NCI-H345 treated with DMSO at 0.1 percent for 48 hours (cell line): Measurements from ENCODE around the gene HLF.
A peak's percentile ranks its signal among the peaks of the same experiment; 100 is the strongest.

ENCODE experiments used
- DNase-seq: peaks from one replicate; lab custom pipeline; 2025; ENCODE audit not compliant: unreplicated experiment; lab: John Stamatoyannopoulos, UW

HLF gene

DNA sequence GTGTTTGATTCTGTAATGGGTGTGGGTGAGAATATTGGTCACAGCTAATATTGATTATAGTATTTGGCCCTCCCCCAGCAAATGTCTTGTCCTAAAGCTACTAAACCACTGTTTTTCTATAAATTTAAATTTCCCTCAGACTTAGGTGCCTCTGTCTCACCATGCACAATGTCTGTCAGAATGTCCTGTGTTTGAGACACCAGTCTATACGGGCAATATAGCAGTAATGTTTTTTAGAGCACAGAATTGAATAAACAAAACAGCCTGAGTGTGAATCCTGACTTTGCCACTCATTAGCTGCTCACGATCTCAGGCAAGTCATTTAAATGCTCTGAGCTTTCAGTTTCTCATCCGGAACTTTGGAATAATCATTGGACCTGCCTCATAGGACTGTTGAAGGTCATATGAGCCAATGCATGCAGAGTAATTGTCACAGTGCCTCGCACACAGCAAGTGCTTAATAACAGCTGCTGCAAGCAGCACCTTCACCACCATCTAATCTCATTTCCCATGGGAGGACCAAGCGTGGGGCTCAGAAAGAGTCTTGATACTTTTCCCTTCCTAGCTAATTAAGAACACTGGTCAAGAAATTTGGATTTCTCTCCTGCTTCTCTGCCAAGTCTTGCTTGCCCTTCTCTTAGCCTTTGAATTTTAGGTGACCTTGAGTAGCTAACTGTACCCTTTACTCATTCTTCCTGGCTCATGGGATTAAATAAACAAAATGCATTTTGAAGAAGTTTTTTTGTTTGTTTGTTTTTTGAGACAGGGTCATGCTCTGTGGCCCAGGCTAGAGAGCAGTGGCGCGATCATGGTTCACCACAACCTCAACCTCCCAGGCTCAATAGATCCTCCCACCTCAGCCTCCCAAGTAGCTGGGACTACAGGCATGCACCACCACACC, 9.8 kb downstream of the HLF start:
- DNase-seq: no peak

DNA sequence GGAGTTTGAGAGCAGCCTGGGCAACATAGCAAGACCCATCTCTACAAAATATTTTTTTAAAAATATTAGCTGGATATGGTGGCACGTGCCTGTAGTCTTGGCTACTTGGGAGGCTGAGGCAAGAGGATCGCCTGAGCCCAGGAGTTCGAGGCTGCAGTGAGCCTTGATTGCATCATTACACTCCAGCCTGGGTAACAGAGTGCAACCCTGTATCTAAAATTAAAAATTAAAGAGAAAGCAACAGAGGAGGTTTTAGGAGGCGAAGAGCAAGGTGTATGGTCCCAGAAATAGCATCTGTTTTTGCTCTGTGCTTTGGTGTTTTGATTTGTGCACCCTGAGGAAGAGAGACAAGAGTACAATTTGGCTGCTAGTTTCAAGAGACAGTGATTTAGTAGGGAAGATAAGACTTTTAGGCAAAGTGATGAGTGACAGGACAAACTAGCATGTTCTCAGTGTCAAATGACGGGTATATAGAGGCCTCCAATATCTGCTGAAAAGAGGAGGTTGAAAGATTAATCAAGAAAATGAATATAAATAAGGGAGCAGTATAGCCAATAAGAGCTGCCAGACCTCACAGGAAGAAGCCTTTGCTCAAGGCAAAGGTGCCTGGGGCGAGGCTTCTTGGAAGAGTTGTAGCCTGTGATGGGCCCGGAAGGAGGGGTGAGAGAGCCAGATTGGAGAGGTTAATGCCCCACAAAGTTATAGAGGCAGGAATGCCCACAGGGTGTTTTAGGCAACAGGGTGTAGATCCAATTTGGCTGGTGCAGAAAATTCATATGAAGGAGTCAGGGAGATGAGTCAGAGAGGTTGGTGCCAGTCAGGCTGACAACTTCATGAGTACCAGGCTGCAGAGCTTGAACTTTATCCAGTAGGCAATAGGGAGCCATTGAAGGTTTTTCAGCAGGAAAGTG, 11.4 kb downstream of the HLF start:
- DNase-seq: no peak

DNA sequence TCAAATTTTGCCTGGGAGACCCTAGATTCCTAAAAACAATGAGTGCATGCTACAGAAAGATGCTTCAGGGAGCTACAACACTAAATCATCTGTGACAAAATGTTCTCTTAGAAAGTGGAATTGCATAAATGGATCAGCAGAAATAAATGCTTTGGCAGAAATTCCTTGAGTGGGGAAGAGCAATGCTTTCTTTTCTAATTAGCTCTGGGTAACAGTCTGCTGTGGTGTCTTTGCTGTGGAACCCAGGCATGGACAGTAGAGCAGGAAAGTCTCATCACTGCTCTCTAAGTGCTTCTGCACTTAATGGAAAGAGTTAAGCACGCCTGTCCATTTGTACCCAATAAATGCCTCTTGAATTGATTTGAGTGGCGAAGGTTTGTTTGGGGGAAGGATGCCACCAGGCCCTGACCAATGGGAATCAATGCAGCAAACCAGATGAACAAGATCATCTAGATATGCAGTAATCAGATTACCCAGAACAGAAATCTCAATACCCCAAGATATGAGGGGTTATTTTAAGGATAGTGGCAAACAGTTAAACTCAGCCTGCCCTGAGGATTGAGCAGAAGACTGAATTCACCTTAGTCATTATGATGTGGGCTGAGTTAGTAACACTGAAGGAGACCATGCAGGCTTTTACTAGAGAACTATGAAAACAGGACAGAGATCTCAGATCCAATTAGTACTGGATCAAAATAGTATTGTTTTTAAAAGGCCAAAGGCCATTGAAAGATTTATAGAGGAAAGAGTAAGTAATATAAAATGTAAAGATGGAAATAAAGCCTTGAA, 13.6 kb downstream of the HLF start:
- DNase-seq: no peak

DNA sequence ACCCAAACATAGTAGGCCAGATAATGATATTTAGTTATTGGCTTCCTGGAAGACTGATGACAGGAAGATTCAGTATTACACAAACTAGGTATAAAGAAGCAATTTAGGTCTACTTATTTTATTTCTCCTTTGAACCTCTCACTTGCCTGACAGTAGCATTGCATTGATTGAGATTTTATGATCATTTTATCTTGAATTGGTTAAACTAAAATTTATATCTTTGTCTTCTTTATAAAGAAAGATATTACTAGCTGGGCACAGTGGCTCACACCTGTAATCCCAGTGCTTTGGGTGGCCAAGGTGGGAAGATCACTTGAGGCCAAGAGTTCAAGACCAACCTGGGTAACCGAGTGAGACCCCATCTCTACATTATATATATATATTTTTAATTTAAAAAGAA, 14.4 kb downstream of the HLF start:
- no peak for DNase-seq

DNA sequence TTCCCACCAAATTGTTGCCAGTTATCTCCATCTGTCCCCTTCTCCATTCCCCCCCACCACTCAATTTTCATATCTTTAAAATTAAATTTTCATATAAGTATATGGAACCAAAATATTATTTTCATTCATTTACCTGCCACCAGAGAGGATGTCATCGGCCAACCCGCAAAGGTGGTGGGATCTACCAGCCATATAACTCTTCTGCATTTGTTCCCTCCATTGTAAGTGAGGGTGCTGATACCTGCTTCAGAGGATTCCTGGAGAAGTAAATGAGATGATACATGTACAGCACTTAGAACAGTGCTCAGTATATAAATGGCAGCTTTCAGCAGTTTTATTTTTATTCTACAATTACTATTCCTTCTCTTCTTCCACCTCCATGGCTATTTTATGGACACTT, 15.0 kb downstream of the HLF start:
- no peak for DNase-seq

DNA sequence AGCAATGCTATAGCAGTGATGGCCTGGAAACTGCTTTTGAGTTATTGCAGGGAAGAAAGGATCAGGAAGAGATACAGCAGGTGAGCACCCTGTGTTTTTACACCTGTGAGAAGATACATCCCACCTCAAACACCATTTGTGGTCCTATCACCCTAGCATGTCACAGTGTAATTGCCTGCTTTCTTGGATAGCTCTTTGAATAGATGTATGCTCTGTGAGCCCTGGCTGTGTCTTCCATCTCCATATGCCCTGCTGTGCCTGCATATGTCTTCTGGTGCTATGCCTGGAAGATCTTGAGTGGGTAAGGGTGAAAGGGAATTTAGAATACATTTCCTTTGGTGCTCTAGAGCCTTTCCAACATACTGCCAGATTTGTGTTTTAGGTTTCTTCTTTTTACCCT, 15.5 kb downstream of the HLF start:
- DNase-seq: no peak

DNA sequence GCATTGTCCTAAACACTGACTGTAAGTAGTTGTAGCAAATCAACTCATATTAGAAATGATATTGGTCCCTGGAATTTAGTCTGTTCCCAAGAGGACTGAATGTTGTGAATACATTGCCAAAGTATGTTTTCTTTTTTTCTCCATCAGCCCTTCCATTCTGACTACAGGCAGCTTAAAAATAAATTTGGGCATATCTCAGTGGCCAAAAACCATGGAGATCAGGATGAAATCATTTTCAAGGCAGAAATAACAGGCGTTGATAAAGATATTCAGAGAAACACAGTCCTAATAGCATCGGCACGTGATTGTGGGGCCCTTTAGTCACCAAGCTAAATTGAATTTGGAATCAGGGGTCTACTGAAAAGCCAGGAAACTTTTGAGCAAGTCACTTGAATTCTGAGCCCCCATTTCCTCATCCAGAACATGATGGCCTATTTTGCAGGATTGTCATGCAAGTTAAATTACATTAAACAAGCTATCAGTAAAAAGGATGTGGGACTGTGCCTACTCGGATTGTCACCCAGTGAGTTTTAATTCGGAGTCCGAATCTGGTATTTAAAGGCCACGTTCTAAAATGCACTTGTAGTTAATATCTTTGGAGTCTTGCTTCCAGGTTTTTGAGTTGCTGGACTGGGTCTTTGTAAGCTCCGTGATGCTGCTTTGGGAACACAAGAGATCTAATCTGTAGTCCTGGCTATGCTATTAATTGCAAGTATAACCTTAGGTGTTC, 17.1 kb downstream of the HLF start:
- DNase-seq: no peak

DNA sequence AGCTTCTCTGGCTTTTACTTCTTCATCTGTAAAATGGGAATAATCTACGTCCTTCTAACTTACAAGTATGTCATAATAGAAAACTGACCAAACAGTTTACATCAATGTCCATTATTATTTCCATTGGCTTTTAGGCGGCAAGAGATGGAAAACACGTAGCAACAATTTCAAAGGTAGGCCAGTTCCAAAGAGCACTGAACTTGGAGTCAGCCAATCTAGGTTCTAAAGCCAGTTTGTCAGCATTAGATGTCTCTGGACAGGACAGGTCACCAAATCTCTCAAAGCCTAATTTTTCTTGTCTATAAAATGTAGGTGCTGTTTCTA, 17.6 kb downstream of the HLF start:
- DNase-seq: no peak

DNA sequence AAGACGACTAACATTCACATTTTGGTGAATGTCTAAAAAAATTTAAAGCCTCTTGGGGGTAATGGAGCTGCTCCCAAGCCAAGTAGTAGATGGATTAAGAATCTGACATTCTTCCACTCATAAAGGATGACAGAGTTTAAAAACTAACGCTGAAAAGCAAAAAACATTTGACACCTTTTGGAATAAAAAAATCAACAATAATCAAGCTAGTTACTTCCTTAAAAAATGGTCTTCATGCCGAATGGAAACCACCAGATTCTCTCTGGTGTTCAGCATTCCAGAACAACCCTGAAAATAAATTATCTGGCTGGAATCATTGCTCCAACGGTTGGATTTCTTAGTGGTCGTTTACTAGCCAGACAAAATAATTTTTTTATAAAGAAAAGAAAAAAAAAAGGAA, 18.0 kb downstream of the HLF start:
- DNase-seq: no peak

DNA sequence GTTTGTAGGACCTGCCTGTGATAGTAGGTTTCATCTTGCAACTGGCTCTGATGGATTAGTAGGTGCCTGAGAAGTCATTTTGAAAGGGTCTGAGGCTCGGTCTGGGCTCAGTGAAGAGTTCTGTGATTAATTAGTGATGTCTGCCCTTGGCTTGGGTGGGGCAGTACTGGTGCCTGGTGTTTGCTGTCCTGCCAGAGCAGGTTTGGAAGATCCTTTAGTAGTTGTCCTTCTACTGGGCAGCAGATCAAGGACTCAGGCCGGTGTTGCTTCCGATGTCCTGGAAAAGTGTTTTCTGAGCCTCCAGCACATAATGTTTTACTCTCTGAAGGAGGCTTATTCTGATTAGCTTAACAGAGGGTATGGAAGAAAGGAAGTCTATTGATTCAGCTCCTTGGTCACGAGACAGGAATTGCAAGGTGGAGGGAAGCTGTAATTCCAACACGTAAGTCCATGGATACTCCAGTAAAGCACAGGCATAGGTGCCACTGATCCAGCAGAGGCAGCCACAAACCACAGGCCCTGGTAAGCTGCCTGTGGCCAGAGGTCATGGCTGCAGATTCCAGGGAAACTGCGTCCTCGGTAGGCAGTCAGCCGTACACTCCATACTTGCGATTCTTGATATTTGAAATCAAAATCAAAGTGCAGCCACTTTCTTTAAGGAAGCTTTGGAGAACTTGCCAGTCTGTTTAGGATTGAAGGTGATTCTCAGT, 18.7 kb downstream of the HLF start:
- DNase-seq: no peak

DNA sequence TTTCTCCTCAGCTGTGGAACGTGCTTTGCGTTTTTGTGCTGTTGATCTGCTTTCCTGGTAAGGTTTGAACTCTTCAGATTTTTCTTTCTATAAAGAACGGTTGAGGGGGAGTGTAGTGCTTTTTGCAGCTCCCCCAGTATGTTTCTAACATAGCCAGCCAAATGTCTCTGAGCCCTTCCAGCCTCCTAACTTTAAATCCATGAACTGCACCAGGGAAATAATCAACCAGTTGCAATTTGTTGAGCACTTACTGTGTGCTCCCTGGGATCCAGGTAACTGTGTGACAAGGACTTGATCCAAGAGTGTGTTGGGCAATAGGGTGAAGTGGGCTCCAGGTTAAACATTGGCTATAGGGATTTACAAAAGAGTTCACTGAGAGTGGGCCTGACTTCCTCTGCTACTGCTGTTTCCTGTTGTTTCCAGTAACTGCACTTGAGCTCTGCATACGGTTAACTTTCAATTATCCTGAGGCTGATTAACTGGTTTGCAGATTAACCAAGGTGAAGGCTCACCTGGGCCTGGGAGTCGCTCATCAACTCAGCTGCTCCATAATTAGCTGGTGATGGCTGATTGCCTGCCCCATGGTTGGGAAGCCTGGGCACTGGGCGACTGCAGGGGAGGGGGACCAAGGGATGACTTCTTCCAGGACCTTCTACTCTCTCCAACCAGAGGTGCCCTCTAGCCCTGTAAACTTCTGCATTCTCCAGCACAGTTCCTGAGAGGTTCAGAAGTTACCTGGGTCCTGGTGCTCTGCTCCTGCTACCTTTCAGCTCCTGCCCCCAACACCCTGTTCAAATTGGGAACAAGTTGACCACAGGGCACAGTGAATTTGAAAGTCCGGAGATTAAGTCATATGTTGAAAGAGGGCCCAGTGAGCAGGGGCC, 19.5 kb downstream of the HLF start:
- DNase-seq: no peak

DNA sequence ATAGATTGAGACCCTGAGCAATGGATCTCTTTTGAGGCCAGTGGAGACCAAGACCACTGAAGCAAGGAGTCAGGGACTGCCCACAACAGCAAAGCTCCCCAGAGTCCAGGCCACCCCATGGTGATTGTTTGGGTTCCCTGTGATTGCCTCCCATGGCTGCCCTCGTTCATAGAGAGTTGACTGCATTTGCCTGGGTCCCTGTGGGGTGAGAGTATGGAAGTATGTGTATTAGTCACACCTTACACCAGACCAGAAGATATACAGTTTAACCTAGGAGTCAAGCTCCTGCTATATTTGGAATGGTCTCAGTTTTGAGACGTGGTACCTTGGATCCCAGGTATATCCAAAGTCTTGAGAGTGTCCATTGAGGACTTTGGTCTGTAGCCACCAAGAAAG, 20.2 kb downstream of the HLF start:
- DNase-seq: no peak

DNA sequence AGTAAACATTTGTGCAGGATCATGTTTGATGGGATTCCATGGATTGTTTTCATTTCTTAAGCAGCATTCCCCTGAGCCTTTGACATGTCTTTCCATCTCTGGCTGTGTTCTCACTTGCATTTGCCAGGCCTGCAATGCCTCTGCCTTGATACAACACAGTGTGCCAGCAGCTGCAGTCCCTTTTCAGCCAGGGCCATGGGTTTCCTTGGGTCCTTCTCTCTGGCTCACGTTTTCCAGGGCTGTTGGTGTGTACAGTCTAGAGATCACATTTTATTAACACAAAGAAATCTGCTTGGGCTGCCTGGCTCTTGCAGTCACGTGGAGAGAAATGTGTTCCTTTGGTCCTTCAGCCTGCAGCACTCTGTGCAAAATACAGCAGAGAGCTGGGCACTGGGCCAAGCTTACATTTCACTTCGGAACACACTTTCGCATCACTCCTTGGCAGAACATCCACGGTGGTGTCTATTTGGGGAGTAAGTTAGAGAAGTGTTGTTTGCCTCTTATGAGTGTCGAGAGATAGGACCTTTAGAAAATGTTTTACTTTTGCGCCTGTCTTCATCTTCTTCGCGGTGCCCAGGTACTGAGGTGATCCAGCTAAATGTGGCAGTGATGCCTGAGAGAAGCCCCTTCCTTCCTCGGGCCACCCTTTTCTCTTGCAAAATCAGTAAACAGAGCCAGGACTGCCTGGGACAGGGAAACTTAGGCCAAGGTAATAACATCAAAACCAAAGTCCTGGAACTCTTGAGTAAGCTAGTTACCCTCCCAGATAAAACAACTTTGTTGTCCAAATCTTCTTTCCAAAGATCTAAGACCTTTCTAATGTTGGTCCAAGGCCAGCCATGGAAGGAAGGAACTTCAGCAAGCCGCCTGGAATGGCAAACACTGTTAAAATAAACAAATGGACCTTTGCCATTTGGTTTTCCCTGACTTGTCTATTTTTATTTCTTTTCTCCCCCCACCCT, 20.9 kb downstream of the HLF start:
- peak; percentile 78 for DNase-seq

DNA sequence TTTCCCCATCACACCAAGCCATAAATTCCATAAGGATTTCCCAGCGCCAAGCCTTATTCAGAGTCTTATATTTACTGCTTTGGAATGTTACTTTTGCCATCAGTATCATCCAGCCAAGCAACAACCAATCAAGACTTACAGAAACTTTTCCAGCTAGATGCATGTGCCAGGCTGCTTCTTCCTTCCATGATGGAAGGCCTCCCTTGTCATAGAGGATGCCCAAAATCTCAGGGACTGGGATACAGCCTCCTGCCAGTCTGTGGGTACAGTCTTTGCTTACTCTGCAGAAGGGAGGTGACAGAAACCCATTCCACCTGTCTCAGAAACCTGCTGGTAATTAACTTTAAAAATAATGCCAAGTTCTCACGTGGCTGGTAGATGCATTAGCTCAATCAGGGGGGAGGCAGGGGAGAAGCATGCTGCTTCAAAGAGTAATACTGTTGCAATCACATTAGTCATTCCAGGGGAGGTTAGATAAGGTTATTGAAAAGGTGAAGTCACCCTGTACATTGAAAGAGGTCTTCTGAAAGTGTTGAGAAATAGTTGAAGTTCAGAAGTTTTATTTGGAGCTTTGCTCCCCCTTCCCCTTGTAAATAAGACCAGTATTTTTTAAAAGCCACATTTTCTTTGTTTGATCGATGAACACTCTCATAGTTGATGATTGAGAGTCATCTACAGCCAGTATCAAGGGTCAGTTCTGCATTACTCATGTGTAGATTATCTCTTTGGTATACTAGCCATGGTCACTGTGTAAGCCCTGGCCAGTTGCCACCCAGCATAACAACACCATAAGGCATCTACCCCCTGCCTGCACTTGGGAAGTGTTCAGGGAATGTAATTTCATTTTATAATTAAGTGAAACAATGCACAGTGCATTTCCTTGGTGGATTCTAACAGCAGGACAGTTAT, 22.2 kb downstream of the HLF start:
- DNase-seq: no peak

DNA sequence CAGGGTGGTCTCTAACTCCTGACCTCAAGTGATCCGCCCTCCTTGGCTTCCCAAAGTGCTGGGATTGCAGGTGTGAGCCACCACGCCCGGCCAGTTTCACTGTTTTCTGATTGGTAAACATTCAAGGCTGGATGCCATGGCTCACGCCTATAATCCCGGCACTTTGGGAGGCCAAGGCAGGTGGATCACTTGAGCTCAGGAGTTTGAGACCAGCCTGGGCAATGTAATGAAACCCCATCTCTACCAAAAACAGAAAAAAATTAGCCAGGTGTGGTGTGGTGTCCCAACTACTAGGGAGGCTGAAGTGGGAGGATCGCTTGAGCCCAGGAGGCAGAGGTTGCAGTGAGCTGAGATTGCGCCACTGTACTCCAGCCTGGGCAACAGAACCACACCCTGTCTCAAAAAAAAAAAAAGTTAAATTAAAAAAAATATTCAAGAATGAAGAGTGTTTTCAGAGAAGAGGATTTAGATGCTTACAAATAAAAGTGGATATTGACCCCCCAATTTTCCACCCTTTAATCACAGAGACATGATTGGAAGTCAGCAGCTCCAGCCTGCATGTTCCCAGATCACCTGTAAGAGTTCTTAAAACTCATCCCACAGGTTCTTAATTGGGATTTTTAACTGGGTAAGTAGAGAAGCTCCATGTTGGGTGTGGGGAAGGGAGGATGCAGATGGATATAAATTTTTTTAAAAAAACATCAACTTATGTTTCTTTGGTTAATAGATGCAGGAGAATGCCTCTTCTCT, 23.8 kb downstream of the HLF start:
- no peak for DNase-seq

DNA sequence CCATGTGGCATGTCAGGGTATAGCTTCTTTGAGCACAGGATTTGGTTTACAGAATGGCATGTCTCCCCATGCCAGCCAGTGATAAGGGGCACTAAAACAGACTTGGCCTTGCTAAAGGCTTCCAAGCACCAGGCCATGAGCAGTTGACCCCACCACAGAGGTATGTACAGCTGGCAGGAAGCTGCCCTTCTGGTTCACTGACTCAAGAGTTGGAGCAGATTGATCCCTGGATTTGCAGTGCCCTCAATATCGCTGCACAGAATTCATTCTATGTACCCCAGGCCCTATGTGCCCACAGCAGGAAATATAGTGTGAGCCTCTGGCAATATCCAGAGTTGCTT, 24.3 kb downstream of the HLF start:
- no peak for DNase-seq
